HCT116 (cell line): ENCODE measurements around the gene THUMPD3. TPM values are rescaled to one million over a fixed set of nuclear protein-coding genes. Genes with fewer than 3 reads are reported as not detected.

Experiments
- ATAC-seq: fragments of 200-7000 bp; cut with Tn5 transposase; 2 replicates; pipeline ENCODE4 v1.9.1; 2020; ENCODE audit warnings: mild to moderate bottlenecking, moderate library complexity
- BruUV-seq: library from RNA; stranded (reverse); fragments of 400-500 nt; replicated peaks from 2 replicates; lab custom pipeline; 2021; lab: Mats Ljungman, UMichigan
- CTCF ChIA-PET: fragments of 300-600 bp; sonication (Branson Sonifier 250); formaldehyde crosslinking; loops from one replicate; lab custom pipeline; 2021; ENCODE audit warnings: antibody characterized with exemption; lab: Charles Lee
- POLR2A ChIA-PET: fragments of 300-600, 350-600 bp; sonication (Branson Sonifier 250); formaldehyde crosslinking; loops from one replicate; lab custom pipeline; 2021; ENCODE audit warnings: antibody characterized with exemption; lab: Charles Lee
- RAD21 ChIA-PET, 2 experiments: fragments of 300-600 bp; sonication (Branson Sonifier 250); formaldehyde crosslinking; loops; one replicate each; lab custom pipeline; 2023; ENCODE audit warnings: low total read pairs in 2 of 2; ENCODE audit not compliant: uncharacterized antibody in 2 of 2, unreplicated experiment in 2 of 2, low non-redundant PET in 1 of 2; lab: Charles Lee
- DNase-seq: peaks from one replicate; pipeline ENCODE4 v3.0.0-alpha.2; 2010; ENCODE audit warnings: low read depth, low spot score
- H2AFZ ChIP-seq: fragments of 200-600 bp; shearing (Covaris generic), sonication (generic); 2 replicates; pipeline ENCODE4 v1.6.1; 2017; ENCODE audit warnings: low read depth, mixed run types, mixed read lengths, antibody characterized with exemption, low read length; ENCODE audit not compliant: poor library complexity, severe bottlenecking
- H3K27ac ChIP-seq: 2 replicates; pipeline ENCODE4 v1.5.1; 2012; ENCODE audit warnings: low read depth, low read length
- H3K27me3 ChIP-seq: fragments of 200-600 bp; sonication (generic); 2 replicates; pipeline ENCODE4 v1.6.1; 2016; ENCODE audit warnings: mixed run types, low read length, mixed read lengths; ENCODE audit not compliant: insufficient read depth
- H3K36me3 ChIP-seq, 2 experiments: fragments of 200-500 bp in 1 of 2; fragments of 200-600 bp in 1 of 2; sonication (Bioruptor generic) in 1 of 2; sonication (generic) in 1 of 2; 2 replicates each; pipeline versions ENCODE4 v1.5.1 to v1.6.1; 2014 to 2016; ENCODE audit warnings: low read length in 2 of 2, inconsistent platforms in 1 of 2, mixed read lengths in 1 of 2, mixed run types in 1 of 2; ENCODE audit not compliant: insufficient read depth in 2 of 2, control insufficient read depth in 1 of 2
- H3K4me1 ChIP-seq, 2 experiments: fragments of 200-600 bp in 1 of 2; sonication (generic) in 1 of 2; 2 replicates each; pipeline versions ENCODE4 v1.5.1 to v1.6.1; 2012 to 2017; ENCODE audit warnings: low read length in 2 of 2, inconsistent platforms in 1 of 2, mild to moderate bottlenecking in 1 of 2, mixed read lengths in 1 of 2, mixed run types in 1 of 2, moderate library complexity in 1 of 2; ENCODE audit not compliant: insufficient read depth in 2 of 2, control insufficient read depth in 1 of 2
- H3K4me2 ChIP-seq: fragments of 200-600 bp; sonication (generic); 2 replicates; pipeline ENCODE4 v1.6.1; 2017; ENCODE audit warnings: mixed run types, low read length, mixed read lengths
- H3K4me3 ChIP-seq, 2 experiments: fragments of 200-600 bp in 1 of 2; sonication (generic) in 1 of 2; replicated peaks in 1 of 2; 2 replicates each; pipeline ENCODE4 v1.5.1; 2011 to 2016; ENCODE audit warnings: low read length in 2 of 2, control low read depth in 1 of 2, low read depth in 1 of 2, mild to moderate bottlenecking in 1 of 2, mixed read lengths in 1 of 2, mixed run types in 1 of 2
- H3K79me2 ChIP-seq: fragments of 200-600 bp; sonication (generic); 2 replicates; pipeline ENCODE4 v1.6.1; 2017; ENCODE audit warnings: mild to moderate bottlenecking, mixed run types, low read length, moderate library complexity, mixed read lengths; ENCODE audit not compliant: insufficient read depth
- H3K9ac ChIP-seq: fragments of 200-600 bp; sonication (generic); 2 replicates; pipeline ENCODE4 v1.6.1; 2016; ENCODE audit warnings: low read length, mixed read lengths
- H3K9me2 ChIP-seq: fragments of 200-600 bp; sonication (generic), shearing (Covaris generic); 2 replicates; pipeline ENCODE4 v1.6.1; 2017; ENCODE audit warnings: mixed run types, mild to moderate bottlenecking, moderate library complexity; ENCODE audit not compliant: insufficient read depth
- H3K9me3 ChIP-seq, 2 experiments: fragments of 200-500 bp in 1 of 2; fragments of 200-600 bp in 1 of 2; sonication (Bioruptor generic) in 1 of 2; sonication (generic) in 1 of 2; 2 replicates each; pipeline ENCODE4 v1.6.1; 2014 to 2017; ENCODE audit warnings: low read length in 2 of 2, mixed read lengths in 2 of 2, inconsistent platforms in 1 of 2, low read depth in 1 of 2, mild to moderate bottlenecking in 1 of 2, mixed run types in 1 of 2, moderate library complexity in 1 of 2; ENCODE audit not compliant: control insufficient read depth in 1 of 2, insufficient read depth in 1 of 2
- H4K20me1 ChIP-seq: fragments of 200-600 bp; sonication (generic), shearing (Covaris generic); 2 replicates; pipeline ENCODE4 v1.6.1; 2017; ENCODE audit warnings: mixed run types, mild to moderate bottlenecking, moderate library complexity; ENCODE audit not compliant: insufficient read depth
- ATF3 ChIP-seq: IDR thresholded peaks from 2 replicates; pipeline ENCODE4 v1.6.1; 2012
- CBX3 ChIP-seq: IDR thresholded peaks from 2 replicates; pipeline ENCODE4 v1.6.1; 2012; ENCODE audit warnings: low read depth
- CEBPB ChIP-seq: IDR thresholded peaks from 2 replicates; pipeline ENCODE4 v1.6.1; 2012; ENCODE audit warnings: low read depth
- CTCF ChIP-seq, 3 experiments: fragments of 200-600 bp in 1 of 3; sonication (generic) in 1 of 3; IDR thresholded peaks in 2 of 3; conservative IDR thresholded peaks in 1 of 3; 2 replicates each; pipeline ENCODE4 v1.5.1; 2012 to 2017; ENCODE audit warnings: low read depth in 2 of 3, low read length in 2 of 3, antibody characterized with exemption in 1 of 3, borderline replicate concordance in 1 of 3, control low read depth in 1 of 3, mild to moderate bottlenecking in 1 of 3, mixed read lengths in 1 of 3, mixed run types in 1 of 3, moderate library complexity in 1 of 3; ENCODE audit not compliant: insufficient read depth in 1 of 3
- EGR1 ChIP-seq: IDR thresholded peaks from 2 replicates; pipeline ENCODE4 v1.6.1; 2012; ENCODE audit warnings: low read depth
- ELF1 ChIP-seq: IDR thresholded peaks from 2 replicates; pipeline ENCODE4 v1.6.1; 2012; ENCODE audit warnings: low read depth, borderline replicate concordance
- EZH2phosphoT487 ChIP-seq: fragments of 200-600 bp; IDR thresholded peaks from 2 replicates; pipeline ENCODE4 v1.6.1; 2018; ENCODE audit warnings: antibody characterized with exemption, borderline replicate concordance
- FOSL1 ChIP-seq: IDR thresholded peaks from 2 replicates; pipeline ENCODE4 v1.6.1; 2012; ENCODE audit warnings: low read depth
- JUND ChIP-seq: IDR thresholded peaks from 2 replicates; pipeline ENCODE4 v1.6.1; 2012
- POLR2A ChIP-seq: IDR thresholded peaks from 2 replicates; pipeline ENCODE4 v1.7.0; 2011; ENCODE audit warnings: borderline replicate concordance; ENCODE audit not compliant: insufficient read depth, insufficient read length; ENCODE audit errors: extremely low read depth
- POLR2AphosphoS5 ChIP-seq: IDR thresholded peaks from 2 replicates; pipeline ENCODE4 v1.6.1; 2011; ENCODE audit warnings: mild to moderate bottlenecking, low read depth, low read length, moderate library complexity
- RAD21 ChIP-seq: IDR thresholded peaks from 2 replicates; pipeline ENCODE4 v1.6.1; 2012; ENCODE audit warnings: low read depth, mild to moderate bottlenecking
- REST ChIP-seq: IDR thresholded peaks from 2 replicates; pipeline ENCODE4 v1.6.1; 2012; ENCODE audit warnings: low read depth
- SIN3A ChIP-seq: IDR thresholded peaks from 2 replicates; pipeline ENCODE4 v1.6.1; 2012; ENCODE audit warnings: low read depth
- SP1 ChIP-seq: IDR thresholded peaks from 2 replicates; pipeline ENCODE4 v1.6.1; 2012; ENCODE audit warnings: low read depth
- SRF ChIP-seq: IDR thresholded peaks from 2 replicates; pipeline ENCODE4 v1.6.1; 2012; ENCODE audit warnings: low read depth
- YY1 ChIP-seq: IDR thresholded peaks from 2 replicates; pipeline ENCODE4 v1.6.1; 2011; ENCODE audit warnings: low read length, low read depth, moderate library complexity, mild to moderate bottlenecking; ENCODE audit not compliant: insufficient replicate concordance; ENCODE audit errors: extremely low read depth
- ZBTB33 ChIP-seq: IDR thresholded peaks from 2 replicates; pipeline ENCODE4 v1.6.1; 2011; ENCODE audit warnings: mild to moderate bottlenecking, low read length, moderate library complexity; ENCODE audit not compliant: insufficient replicate concordance; ENCODE audit errors: extremely low read depth
- ZFX ChIP-seq: fragments of 450-650 bp; IDR thresholded peaks from 2 replicates; pipeline ENCODE4 v1.6.1; 2017
- ZNF274 ChIP-seq: fragments of 200-500 bp; sonication (Bioruptor generic); IDR thresholded peaks from 2 replicates; pipeline ENCODE4 v1.6.1; 2014; ENCODE audit warnings: mild to moderate bottlenecking, low read depth, low read length, inconsistent platforms
- intact Hi-C: fragments of 100-400 bp; cut with micrococcal nuclease; formaldehyde crosslinking; loops from 2 replicates; pipeline ENCODE4 v1.10.0; 2022
- total RNA-seq: library from RNA; stranded (reverse); gene quantifications from one replicate; pipeline ENCODE4 v1.2.1, GENCODE V29; 2021; ENCODE audit not compliant: unreplicated experiment

The THUMPD3 gene
- total RNA-seq, 1 experiment from 2014 or later = 79.5 TPM

- no peaks in the 10 kb centered on the region for H3K79me2 ChIP-seq
- TF ChIP-seq EGR1 (no peak), CEBPB (no peak), EZH2phosphoT487 (no peak), YY1 (no peak), SP1 (no peak), POLR2AphosphoS5 (no peak), REST (no peak), RAD21 (no peak), ATF3 (no peak), CTCF (IDR thresholded peaks at IDR 0.05 in 2 of 3, conservative IDR thresholded peaks at IDR 0.05 in 1 of 3; ENCODE audit: borderline replicate concordance in 1 of 3, insufficient read depth in 1 of 3, low read depth in 2 of 3, low read length in 2 of 3) (no peak), POLR2A (no peak), CBX3 (no peak), ZBTB33 (no peak), SRF (no peak), ELF1 (no peak), ZNF274 (no peak), ZFX (no peak), FOSL1 (no peak), JUND (no peak), SIN3A (no peak)
- TF ChIP-seq, all 23 proteins: peak for 0
- no TSS peak for BruUV-seq
- no peak for ATAC-seq
- Histone ChIP-seq H3K4me1 (peaks cover 0 to 5% of the 10 kb centered on the region in 2 experiments; a peak in 1 of 4 replicates), H2AFZ (no peak overlapping the region), H3K4me2 (no peak overlapping the region), H3K9me3 (no peaks in the 10 kb centered on the region), H3K27ac (no peak overlapping the region), H4K20me1 (no peaks in the 10 kb centered on the region), H3K9ac (no peak overlapping the region), H3K9me2 (no peaks in the 10 kb centered on the region), H3K36me3 (no peaks in the 10 kb centered on the region), H3K27me3 (no peaks in the 10 kb centered on the region), H3K4me3 (no peak overlapping the region)
- POLR2A ChIA-PET = no interaction called here
- CTCF ChIA-PET = interaction anchor here (0.6 kb wide), 1 partner anchor 39 kb away, joined by 4 read pairs; no protein-coding TSS in a partner anchor
- RAD21 ChIA-PET = no interaction called here
- DNase-seq = no peak
- intact Hi-C loops = no loop called here
Observed at GRCh38 chr3:9316881-9317361, 45.9 kb upstream of the THUMPD3 start.
